ENCODE measurements around the gene OR4E2. TPM values are rescaled to one million over a fixed set of nuclear protein-coding genes. Genes with fewer than 3 reads are reported as not detected.

The OR4E2 gene
- not detected in 2 replicates for total RNA-seq

DNA sequence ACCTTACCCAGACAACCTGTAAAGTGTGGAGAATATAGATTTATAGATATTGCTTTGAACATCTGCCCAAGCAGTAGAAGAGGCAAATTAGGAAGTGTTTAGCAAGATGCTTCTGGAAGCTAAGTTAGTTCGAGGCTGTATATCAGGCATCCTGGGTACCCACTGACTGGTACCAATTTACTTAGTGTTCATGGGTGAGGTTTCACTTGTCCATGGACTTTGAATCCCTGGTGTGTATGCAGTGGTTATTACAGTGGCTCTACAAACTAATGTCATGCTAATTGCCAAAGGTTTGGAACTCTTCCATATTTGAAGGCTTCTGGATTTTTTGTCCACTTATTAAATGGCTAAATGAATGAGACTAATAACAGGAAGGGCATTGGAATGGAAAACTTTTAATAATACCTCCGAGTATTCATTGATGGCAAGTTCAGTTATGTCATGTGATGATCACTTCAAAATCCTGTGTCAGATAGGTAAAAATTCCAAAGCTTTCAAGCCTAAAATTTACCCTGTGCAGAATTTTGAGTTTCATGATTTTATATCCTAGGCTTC is at the start of gene OR4E2:
Gene OR4E2 (plus strand): TSS at position 505 of the 555 bp plus-strand sequence. CDS start 11,248 bp downstream, outside the sequence.

DNA sequence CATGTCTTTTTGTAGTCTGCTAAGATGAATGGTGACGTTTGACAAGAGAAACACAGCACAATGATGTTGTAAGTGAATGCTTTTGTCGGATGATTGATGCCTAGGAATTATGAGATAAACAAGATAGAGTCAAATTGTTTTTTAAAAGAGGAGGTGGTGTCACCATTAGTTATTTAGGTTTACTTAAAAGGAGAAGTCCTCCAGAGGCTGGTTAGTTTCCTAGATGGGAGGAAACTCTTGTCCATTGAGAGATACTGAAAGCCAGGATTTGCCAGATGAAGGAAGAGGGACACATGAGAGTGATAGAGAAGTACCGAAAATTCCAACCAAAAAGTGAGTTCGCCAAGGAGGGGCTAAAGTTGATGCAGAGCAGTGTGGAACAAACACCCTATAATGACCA is 18.8 kb upstream of the OR4E2 start, which contains the start of gene OR10G2:
Gene OR10G2 (minus strand): TSS at position 101 of the 400 bp plus-strand sequence. CDS start 98 bp downstream, at position 3.

DNA sequence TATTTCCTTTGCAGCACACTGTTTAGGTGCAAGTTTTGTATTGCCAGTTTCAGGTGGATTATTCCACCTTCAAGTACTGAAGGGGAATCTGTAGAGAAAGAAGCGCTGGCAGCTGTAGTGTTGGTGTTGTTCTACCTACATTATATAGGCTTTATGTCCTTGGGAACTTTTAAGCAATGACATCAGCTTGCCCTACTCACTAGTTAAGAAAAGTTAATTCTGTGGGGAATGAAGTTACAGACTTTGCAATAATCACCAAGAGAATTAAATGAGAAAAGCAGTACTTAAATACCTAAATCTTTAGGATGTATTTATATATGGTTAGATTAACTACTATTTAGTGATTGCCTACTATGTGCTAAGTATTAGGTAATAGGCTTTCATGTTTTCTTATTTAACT is 20.1 kb downstream of the OR4E2 start, which contains the start of gene OR4E1:
Gene OR4E1 (minus strand): TSS at position 101 of the 400 bp plus-strand sequence. CDS start 2,883 bp downstream, outside the sequence.

Other genes with a start within 250 kb of the OR4E2 start
- 48.8 and 54.2 TPM in 2 replicates for gene CHD8, start 197.7 kb upstream of the OR4E2 start, total RNA-seq
- gene RAB2B, start 176.9 kb upstream of the OR4E2 start, total RNA-seq: 24.5 and 27.8 TPM in 2 replicates
- gene TOX4, start 176.6 kb upstream of the OR4E2 start, total RNA-seq: 19.5 and 25.4 TPM in 2 replicates
- 57.4 and 68.4 TPM in 2 replicates for gene METTL3, start 142.5 kb upstream of the OR4E2 start, total RNA-seq
- 0.45 and 1.5 TPM in 2 replicates for gene SALL2, start 127.5 kb upstream of the OR4E2 start, total RNA-seq
- not detected in 2 replicates for gene OR10G3, start 73.8 kb upstream of the OR4E2 start, total RNA-seq
- gene OR10G2, start 18.9 kb upstream of the OR4E2 start, total RNA-seq: not detected in 2 replicates
- not detected in 2 replicates for gene OR4E1, start 20.0 kb downstream of the OR4E2 start, total RNA-seq

Measured in endothelial cell of coronary artery (primary cell).